DND-41 (cell line): ENCODE results near the gene DAZAP1.
"Not testable (repeated sequence)": the region's sequence is repeated elsewhere in the genome, so short reads cannot be mapped to it uniquely, and the experiment has no call there.

Experiments used
- ATAC-seq: fragments of 200-7000 bp; cut with Tn5 transposase; 3 replicates; pipeline ENCODE4 v1.9.1; 2021; ENCODE audit warnings: low read depth; ENCODE audit not compliant: insufficient read depth
- DNase-seq: peaks from one replicate; pipeline ENCODE4 v3.0.0-alpha.2; 2020
- H2AFZ ChIP-seq: 2 replicates; pipeline ENCODE4 v1.6.0; 2012; ENCODE audit warnings: low read depth, low read length
- H3K27ac ChIP-seq: 2 replicates; pipeline ENCODE4 v1.5.1; 2012; ENCODE audit warnings: low read length, inconsistent platforms
- H3K27me3 ChIP-seq: fragments of 200-600 bp; sonication (generic); 2 replicates; pipeline ENCODE4 v1.6.0; 2012; ENCODE audit warnings: low read length, mild to moderate bottlenecking, inconsistent platforms; ENCODE audit not compliant: insufficient read depth, poor library complexity
- H3K36me3 ChIP-seq: 2 replicates; pipeline ENCODE4 v1.5.1; 2012; ENCODE audit warnings: low read length, inconsistent platforms; ENCODE audit not compliant: insufficient read depth
- H3K4me1 ChIP-seq: 2 replicates; pipeline ENCODE4 v1.5.1; 2012; ENCODE audit warnings: mild to moderate bottlenecking, low read length; ENCODE audit not compliant: insufficient read depth
- H3K4me2 ChIP-seq: 2 replicates; pipeline ENCODE4 v1.6.0; 2012; ENCODE audit warnings: mild to moderate bottlenecking, moderate library complexity, low read length, inconsistent platforms; ENCODE audit not compliant: insufficient read depth
- H3K4me3 ChIP-seq, 2 experiments: fragments of 200-600 bp in 1 of 2; shearing (Covaris generic) in 1 of 2; 2 replicates each; pipeline ENCODE4 v1.5.1; 2012 to 2016; ENCODE audit warnings: inconsistent platforms in 2 of 2, low read length in 2 of 2, mild to moderate bottlenecking in 2 of 2, low read depth in 1 of 2, moderate library complexity in 1 of 2
- H3K79me2 ChIP-seq: 2 replicates; pipeline ENCODE4 v1.6.0; 2012; ENCODE audit warnings: low read length, inconsistent platforms; ENCODE audit not compliant: insufficient read depth
- H3K9ac ChIP-seq: 2 replicates; pipeline ENCODE4 v1.6.0; 2012; ENCODE audit warnings: low read depth, mild to moderate bottlenecking, inconsistent platforms, low read length, moderate library complexity
- H3K9me3 ChIP-seq: 2 replicates; pipeline ENCODE4 v1.5.1; 2012; ENCODE audit warnings: low read length, moderate library complexity, mild to moderate bottlenecking, inconsistent platforms; ENCODE audit not compliant: insufficient read depth, severe bottlenecking
- H4K20me1 ChIP-seq: 2 replicates; pipeline ENCODE4 v1.6.0; 2012; ENCODE audit warnings: low read length; ENCODE audit not compliant: insufficient read depth
- EZH2 ChIP-seq: IDR thresholded peaks from 3 replicates; pipeline ENCODE4 v1.6.1; 2012; ENCODE audit warnings: borderline replicate concordance, low read depth, mild to moderate bottlenecking, moderate library complexity, low read length, inconsistent platforms; ENCODE audit not compliant: severe bottlenecking
- TF ChIP-seq, protein P1 (sequence below): IDR thresholded peaks from 2 replicates; pipeline ENCODE4 v1.5.1; 2012; ENCODE audit warnings: borderline replicate concordance, low read length, moderate library complexity, mild to moderate bottlenecking; ENCODE audit not compliant: poor library complexity, severe bottlenecking; ENCODE audit errors: extremely low read depth

The DAZAP1 gene

DNA sequence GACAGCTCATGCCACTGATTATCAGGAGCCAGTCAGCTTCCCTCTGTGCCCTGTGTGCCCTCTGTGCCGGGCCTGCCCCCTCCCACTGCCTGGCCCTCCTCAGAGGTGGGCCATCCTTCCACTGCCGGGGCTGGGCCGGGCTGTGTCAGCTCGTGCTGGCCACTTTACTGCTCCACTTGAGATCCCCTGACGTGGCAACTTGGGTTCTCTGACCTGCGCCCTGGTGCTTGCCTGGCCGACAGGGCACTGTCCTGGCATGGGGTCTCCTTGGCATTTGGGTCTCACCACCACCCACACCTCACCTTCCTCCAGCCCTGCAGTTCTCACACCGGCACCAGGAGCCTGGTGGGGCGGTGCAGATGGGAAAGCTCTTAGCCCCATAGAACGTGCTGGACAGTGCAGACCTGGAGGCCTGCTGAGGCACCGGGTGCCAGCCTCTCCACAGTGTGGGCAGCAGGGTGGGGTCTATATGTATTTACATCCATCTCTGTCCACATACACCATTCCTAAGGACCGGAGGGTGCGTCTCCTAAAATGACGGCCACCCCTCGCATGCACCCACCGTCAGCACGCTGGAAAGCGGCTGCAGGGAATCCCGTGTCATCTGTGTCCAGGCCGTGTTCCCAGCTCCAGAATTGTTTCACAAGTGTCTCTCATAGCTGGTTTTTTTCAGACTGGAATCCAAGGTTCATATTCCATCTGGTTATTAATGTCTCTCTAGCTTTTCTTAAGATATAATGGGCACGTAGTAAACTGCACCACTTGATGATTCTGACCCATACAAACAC is 11.8 kb downstream of the DAZAP1 start:
- Histone ChIP-seq H3K27ac (no peak overlapping the region), H3K79me2 (peaks cover 98% of the 10 kb centered on the region), H3K4me2 (no peak overlapping the region), H3K9ac (no peak overlapping the region), H3K27me3 (no peaks in the 10 kb centered on the region), H2AFZ (no peak overlapping the region), H3K36me3 (peaks cover 95% of the 10 kb centered on the region), H3K9me3 (no peaks in the 10 kb centered on the region), H3K4me1 (no peaks in the 10 kb centered on the region; the same call in 1 of the 2 replicates), H4K20me1 (peaks cover 96% of the 10 kb centered on the region), H3K4me3 (no peak overlapping the region)
- DNase-seq (no peak), ATAC-seq (no peak)
- TF ChIP-seq EZH2, result no peak
- TF ChIP-seq, protein P1, sequence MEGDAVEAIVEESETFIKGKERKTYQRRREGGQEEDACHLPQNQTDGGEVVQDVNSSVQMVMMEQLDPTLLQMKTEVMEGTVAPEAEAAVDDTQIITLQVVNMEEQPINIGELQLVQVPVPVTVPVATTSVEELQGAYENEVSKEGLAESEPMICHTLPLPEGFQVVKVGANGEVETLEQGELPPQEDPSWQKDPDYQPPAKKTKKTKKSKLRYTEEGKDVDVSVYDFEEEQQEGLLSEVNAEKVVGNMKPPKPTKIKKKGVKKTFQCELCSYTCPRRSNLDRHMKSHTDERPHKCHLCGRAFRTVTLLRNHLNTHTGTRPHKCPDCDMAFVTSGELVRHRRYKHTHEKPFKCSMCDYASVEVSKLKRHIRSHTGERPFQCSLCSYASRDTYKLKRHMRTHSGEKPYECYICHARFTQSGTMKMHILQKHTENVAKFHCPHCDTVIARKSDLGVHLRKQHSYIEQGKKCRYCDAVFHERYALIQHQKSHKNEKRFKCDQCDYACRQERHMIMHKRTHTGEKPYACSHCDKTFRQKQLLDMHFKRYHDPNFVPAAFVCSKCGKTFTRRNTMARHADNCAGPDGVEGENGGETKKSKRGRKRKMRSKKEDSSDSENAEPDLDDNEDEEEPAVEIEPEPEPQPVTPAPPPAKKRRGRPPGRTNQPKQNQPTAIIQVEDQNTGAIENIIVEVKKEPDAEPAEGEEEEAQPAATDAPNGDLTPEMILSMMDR, result no peak

DNA sequence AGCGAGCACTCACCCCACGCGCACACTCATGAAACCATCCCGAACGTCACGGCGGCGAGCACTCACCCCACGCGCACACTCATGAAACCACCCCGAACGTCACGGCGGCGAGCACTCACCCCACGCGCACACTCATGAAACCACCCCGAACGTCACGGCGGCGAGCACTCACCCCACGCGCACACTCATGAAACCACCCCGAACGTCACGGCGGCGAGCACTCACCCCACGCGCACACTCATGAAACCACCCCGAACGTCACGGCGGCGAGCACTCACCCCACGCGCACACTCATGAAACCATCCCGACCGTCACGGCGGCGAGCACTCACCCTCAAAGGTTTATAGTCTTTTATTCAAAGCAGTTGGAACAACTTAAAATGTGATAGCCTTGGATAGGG is 12.7 kb downstream of the DAZAP1 start:
- H3K9ac ChIP-seq, H2AFZ ChIP-seq, H3K4me1 ChIP-seq, ATAC-seq, H3K9me3 ChIP-seq, H3K27ac ChIP-seq, H3K4me3 ChIP-seq, DNase-seq, H3K4me2 ChIP-seq, H3K27me3 ChIP-seq: not testable (repeated sequence)
- H3K36me3 ChIP-seq, result peaks cover 99% of the 10 kb centered on the region
- H3K79me2 ChIP-seq, result peaks cover 98% of the 10 kb centered on the region
- peaks cover 97% of the 10 kb centered on the region for H4K20me1 ChIP-seq

DNA sequence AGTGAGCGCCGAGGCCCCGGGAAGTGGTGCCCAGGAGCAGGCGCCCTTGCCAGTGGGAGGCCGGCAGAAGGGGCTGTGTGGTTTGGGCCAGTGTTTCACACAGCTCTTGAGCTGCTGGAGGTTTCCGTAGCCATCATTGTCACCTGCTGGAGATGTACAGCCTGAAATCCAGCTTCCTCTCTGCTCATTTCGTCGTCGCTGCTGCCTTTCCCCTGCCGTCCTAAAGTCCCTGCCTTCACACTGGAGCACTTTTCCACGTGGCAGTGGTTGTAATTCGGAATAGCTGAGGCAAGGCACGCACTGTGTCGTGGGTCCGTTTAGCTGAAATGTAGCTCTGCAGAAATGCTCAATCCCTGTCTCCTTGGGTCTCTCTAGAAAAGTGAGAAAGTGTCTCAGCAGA is 13.2 kb downstream of the DAZAP1 start:
- no peak for TF ChIP-seq EZH2
- TF ChIP-seq, protein P1, result no peak
- ATAC-seq (no peak), DNase-seq (no peak)
- H3K4me2 ChIP-seq, result no peak overlapping the region
- H3K36me3 ChIP-seq, result peaks cover 99% of the 10 kb centered on the region
- H3K27me3 ChIP-seq, result no peaks in the 10 kb centered on the region
- no peaks in the 10 kb centered on the region for H3K9me3 ChIP-seq
- H3K4me1 ChIP-seq, result no peaks in the 10 kb centered on the region; the same call in 1 of the 2 replicates
- H3K79me2 ChIP-seq, result peaks cover 98% of the 10 kb centered on the region
- H2AFZ ChIP-seq, result no peak overlapping the region
- H4K20me1 ChIP-seq, result peaks cover 97% of the 10 kb centered on the region
- no peak overlapping the region for H3K27ac ChIP-seq
- no peak overlapping the region for H3K9ac ChIP-seq
- no peak overlapping the region for H3K4me3 ChIP-seq

DNA sequence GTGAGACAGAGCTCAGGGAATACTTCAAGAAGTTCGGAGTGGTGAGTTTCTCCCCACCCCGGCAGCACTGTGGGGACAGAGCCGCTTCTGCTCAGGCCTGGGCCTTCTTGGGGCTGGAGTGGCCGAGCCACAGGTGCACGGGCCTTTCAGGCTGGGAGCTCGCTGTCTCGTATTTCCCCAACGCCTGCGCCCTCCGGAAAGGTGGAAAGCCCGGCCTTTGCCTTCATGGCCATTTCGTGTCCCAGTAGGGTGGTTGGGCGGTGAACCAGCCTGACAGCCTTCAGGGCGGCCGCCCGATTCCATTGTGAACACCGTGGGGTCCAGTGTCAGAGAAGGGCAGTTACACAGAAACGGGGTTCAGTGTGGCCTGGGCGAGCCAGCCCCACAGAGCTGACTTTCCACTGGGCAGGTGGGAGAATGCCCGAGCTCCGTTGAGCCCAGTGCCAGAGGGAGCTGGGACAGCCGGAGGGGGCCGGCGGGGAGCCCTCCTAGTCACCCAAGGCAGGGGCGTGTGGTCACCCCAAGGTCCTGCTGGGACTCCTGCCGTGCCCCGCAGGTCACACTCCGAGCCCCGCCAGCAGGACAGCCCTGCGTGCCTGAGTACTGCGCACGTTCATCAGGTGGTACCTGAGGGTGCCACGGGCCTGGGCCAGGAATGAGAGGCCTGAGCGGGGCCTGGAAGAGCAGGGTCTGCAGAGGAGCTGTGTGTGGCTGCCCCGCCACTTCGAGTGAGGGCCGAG is 14.0 kb downstream of the DAZAP1 start:
- Histone ChIP-seq H3K36me3 (peaks cover 99% of the 10 kb centered on the region), H3K79me2 (peaks cover 97% of the 10 kb centered on the region), H3K27ac (no peak overlapping the region), H3K27me3 (no peaks in the 10 kb centered on the region), H3K4me2 (no peak overlapping the region), H3K4me3 (no peak overlapping the region), H3K9ac (no peak overlapping the region), H4K20me1 (peaks cover 97% of the 10 kb centered on the region), H3K9me3 (no peaks in the 10 kb centered on the region), H3K4me1 (no peaks in the 10 kb centered on the region), H2AFZ (no peak overlapping the region)
- no peak for TF ChIP-seq EZH2
- TF ChIP-seq, protein P1, result no peak
- ATAC-seq, result no peak
- DNase-seq, result no peak
